Lower lobe of right lung (tissue), 2 donors: ENCODE results near the gene TRPM6. TPM values are rescaled to one million over a fixed set of nuclear protein-coding genes. Genes with fewer than 3 reads are reported as not detected.

Source experiments
- ATAC-seq, 2 donors: fragments of 200-7000 bp; cut with Tn5 transposase; one replicate each; pipeline ENCODE4 v1.9.1; 2020 to 2022; ENCODE audit warnings: mild to moderate bottlenecking in 2 of 2, moderate library complexity in 2 of 2
- DNase-seq: peaks from one replicate; pipeline ENCODE4 v3.0.0-alpha.2; 2020
- H3K27ac ChIP-seq: fragments of 200-600 bp; one replicate; pipeline ENCODE4 v1.8.0; 2022
- H3K27me3 ChIP-seq: fragments of 200-600 bp; one replicate; pipeline ENCODE4 v1.8.0; 2022; ENCODE audit warnings: low read depth
- H3K36me3 ChIP-seq: fragments of 200-600 bp; one replicate; pipeline ENCODE4 v1.8.0; 2022; ENCODE audit warnings: mild to moderate bottlenecking
- H3K4me1 ChIP-seq: fragments of 200-600 bp; one replicate; pipeline ENCODE4 v1.8.0; 2022
- H3K4me3 ChIP-seq: fragments of 200-600 bp; one replicate; pipeline ENCODE4 v1.8.0; 2022; ENCODE audit warnings: mild to moderate bottlenecking
- H3K9me3 ChIP-seq: fragments of 200-600 bp; one replicate; pipeline ENCODE4 v1.8.0; 2022
- intact Hi-C: fragments of 100-400 bp; cut with DNase I; formaldehyde crosslinking; loops from one replicate; pipeline ENCODE4 v1.11.0; 2022
- total RNA-seq: library from RNA; stranded (reverse); fragmentation: NEBNext Ultra II Directional; extraction: Animal tissue kit (Norgen Biotek cat#: 25700); gene quantifications from one replicate; pipeline ENCODE4 v1.2.1, GENCODE V29; 2021
- TF ChIP-seq, protein P1 (sequence below): fragments of 200-600 bp; IDR thresholded peaks from one replicate; pipeline ENCODE4 v1.8.0; 2022; ENCODE audit warnings: antibody characterized with exemption, mild to moderate bottlenecking
- donor health status: DM: no; HTN: yes; CAD: no; lungs with severe emphysema.

Gene TRPM6
- total RNA-seq, 1 donor from 2014 or later, result 0.44 TPM

DNA sequence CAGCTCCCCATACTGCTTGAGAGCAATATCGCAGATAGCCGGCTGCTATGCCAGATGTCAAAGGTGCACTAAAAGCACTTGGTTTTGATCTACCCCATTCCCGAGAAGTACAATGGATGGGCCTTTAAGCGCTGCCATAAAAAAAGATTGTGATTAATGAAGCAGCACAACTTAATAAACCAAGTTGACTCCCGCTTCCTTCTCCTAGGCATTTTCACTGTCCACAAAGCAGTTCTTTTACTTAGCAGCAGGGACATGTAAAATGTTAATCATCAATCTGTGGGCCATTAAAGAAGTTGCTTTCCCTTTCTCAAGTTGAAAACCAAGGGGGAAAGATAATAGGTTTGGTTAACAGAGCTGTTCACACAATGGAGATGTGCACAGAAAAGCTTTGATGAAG is 176.4 kb downstream of the TRPM6 start:
- H3K4me3 ChIP-seq, result no peak overlapping the region
- no peaks in the 10 kb centered on the region for H3K9me3 ChIP-seq
- intact Hi-C loops, result no loop called here
- no peak for ATAC-seq
- no peak overlapping the region for H3K27ac ChIP-seq
- H3K4me1 ChIP-seq, result no peaks in the 10 kb centered on the region
- TF ChIP-seq, protein P1, sequence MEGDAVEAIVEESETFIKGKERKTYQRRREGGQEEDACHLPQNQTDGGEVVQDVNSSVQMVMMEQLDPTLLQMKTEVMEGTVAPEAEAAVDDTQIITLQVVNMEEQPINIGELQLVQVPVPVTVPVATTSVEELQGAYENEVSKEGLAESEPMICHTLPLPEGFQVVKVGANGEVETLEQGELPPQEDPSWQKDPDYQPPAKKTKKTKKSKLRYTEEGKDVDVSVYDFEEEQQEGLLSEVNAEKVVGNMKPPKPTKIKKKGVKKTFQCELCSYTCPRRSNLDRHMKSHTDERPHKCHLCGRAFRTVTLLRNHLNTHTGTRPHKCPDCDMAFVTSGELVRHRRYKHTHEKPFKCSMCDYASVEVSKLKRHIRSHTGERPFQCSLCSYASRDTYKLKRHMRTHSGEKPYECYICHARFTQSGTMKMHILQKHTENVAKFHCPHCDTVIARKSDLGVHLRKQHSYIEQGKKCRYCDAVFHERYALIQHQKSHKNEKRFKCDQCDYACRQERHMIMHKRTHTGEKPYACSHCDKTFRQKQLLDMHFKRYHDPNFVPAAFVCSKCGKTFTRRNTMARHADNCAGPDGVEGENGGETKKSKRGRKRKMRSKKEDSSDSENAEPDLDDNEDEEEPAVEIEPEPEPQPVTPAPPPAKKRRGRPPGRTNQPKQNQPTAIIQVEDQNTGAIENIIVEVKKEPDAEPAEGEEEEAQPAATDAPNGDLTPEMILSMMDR, result no peak
- H3K36me3 ChIP-seq, result no peaks in the 10 kb centered on the region
- no peaks in the 10 kb centered on the region for H3K27me3 ChIP-seq
- DNase-seq, result no peak

DNA sequence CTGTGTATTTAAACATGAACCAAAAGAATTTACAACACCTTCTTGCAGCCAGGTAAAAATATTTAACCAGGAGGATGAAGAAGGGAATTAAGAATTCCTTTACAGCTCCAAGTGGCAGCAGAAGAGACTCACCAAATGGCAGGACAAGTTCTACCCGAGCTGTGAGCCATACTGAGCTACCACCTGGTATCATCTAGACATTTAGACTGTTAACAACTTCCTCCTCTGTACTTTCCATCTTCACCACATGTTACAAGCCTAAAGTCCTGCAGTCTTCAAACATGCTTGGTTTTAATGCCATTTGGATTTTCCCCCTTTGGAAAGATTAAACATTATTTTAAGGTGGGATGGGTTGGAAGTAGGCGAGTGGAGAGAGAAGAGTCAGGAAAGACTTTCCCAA is 190.2 kb downstream of the TRPM6 start:
- intact Hi-C loops, result no loop called here
- Histone ChIP-seq H3K4me1 (no peaks in the 10 kb centered on the region), H3K27me3 (no peaks in the 10 kb centered on the region), H3K4me3 (no peak overlapping the region), H3K36me3 (no peaks in the 10 kb centered on the region), H3K27ac (no peak overlapping the region), H3K9me3 (no peaks in the 10 kb centered on the region)
- DNase-seq (no peak), ATAC-seq (no peak)
- TF ChIP-seq, protein P1, result no peak

DNA sequence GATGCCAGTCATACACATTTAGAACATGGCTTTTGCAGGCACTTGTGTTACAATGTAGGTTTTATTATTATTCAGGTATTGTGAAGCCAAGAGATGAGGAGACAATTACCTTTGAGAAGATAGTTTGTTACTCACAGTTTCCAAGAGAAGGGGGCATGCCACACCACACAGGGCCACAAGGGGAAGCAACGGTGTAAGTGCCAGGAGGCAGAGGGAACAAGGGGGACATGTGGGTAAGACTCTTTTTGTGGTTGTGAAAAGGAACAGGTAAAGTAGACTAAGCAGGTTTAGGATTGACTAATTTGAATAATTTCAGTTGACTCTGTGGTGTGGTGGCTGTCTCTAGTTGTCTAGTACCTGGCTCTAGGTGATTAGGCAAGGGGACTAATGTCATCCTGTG is 191.2 kb downstream of the TRPM6 start:
- H3K27ac ChIP-seq, result no peak overlapping the region
- no peak overlapping the region for H3K4me3 ChIP-seq
- ATAC-seq (no peak), DNase-seq (no peak)
- TF ChIP-seq, protein P1, result no peak
- intact Hi-C loops, result no loop called here
- H3K9me3 ChIP-seq, result no peaks in the 10 kb centered on the region
- no peaks in the 10 kb centered on the region for H3K4me1 ChIP-seq
- H3K27me3 ChIP-seq, result peaks cover 4% of the 10 kb centered on the region
- H3K36me3 ChIP-seq, result no peaks in the 10 kb centered on the region

DNA sequence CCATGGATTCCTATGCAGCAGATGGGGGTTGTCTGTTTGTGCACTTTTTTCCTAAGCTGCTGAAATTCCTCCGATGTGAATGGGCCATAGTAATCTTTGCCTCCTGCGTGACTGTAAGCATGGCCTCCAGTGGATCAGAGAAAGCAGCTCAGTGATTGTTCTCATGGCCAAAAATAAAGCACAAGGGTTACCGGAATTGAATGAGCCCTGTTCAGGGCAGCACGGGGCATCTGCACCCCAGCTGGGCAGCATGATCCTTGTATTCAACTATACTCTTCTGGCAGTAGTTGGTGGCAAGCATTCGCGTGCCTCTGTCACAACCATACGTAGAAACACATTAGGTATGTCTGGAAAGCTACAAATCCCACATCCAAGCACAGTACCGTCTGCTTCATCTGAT is 196.7 kb downstream of the TRPM6 start:
- no peak for ATAC-seq
- intact Hi-C loops, result no loop called here

DNA sequence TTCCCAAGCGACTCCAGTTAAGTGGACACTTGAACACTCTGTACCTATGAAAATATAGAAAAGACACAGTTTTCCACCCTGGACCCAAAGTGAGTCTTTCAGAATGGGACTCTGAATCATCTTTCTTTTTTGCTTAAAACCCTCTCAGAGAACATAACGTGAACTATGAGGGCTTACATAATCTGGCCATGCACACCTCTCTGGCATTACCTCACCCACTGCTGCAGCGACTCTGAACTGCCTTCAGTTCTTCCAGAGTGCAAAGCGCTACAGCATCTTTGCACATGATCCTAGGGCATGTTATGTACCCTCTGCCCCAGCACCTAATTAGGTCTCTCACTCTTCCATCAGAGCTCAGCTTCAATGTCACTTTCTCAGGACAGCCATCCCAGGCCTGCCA is 204.4 kb downstream of the TRPM6 start:
- Histone ChIP-seq H3K4me3 (no peak overlapping the region), H3K4me1 (no peaks in the 10 kb centered on the region), H3K27me3 (no peaks in the 10 kb centered on the region), H3K27ac (no peak overlapping the region), H3K9me3 (no peaks in the 10 kb centered on the region), H3K36me3 (no peaks in the 10 kb centered on the region)
- ATAC-seq, result peak in 1 of 2 donors; percentile 13
- intact Hi-C loops, result no loop called here
- TF ChIP-seq, protein P1, result no peak
- DNase-seq, result no peak

More for the DNA sequence above, 196.7 kb downstream of the TRPM6 start:
- TF ChIP-seq, protein P1, result no peak
- no peaks in the 10 kb centered on the region for H3K36me3 ChIP-seq
- H3K9me3 ChIP-seq, result no peaks in the 10 kb centered on the region
- H3K27me3 ChIP-seq, result peaks cover 4% of the 10 kb centered on the region
- H3K4me1 ChIP-seq, result no peaks in the 10 kb centered on the region
- no peak overlapping the region for H3K4me3 ChIP-seq
- DNase-seq, result no peak
- H3K27ac ChIP-seq, result no peak overlapping the region

DNA sequence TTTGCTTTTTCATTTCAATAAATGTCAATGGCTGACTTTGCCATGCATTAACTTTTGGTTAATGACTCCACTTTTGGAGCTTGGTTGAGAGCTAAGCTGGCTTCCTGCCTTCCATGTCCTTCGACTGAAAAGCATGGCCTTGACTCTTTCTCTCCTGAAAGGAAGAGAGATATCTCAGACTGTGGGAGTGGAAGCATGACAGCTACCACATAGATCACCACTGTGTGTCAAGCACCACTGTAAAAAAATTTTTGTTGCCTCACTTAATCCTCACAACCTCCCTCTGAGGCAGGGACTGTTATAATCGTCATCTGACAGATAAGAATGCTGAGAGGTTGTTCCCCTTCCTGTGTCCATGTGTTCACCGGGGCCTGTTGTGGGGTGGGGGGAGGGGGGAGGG is 205.8 kb downstream of the TRPM6 start:
- no peaks in the 10 kb centered on the region for H3K27me3 ChIP-seq
- no peaks in the 10 kb centered on the region for H3K9me3 ChIP-seq
- no peak overlapping the region for H3K4me3 ChIP-seq
- DNase-seq (no peak), ATAC-seq (no peak)
- H3K4me1 ChIP-seq, result no peaks in the 10 kb centered on the region
- H3K27ac ChIP-seq, result no peak overlapping the region
- intact Hi-C loops, result no loop called here
- H3K36me3 ChIP-seq, result no peaks in the 10 kb centered on the region
- TF ChIP-seq, protein P1, result no peak
